Cerebellar cortex (tissue), 1 donor: Measurements from ENCODE around the gene SRRM4.
"Not testable (repeated sequence)": the region's sequence is repeated elsewhere in the genome, so short reads cannot be mapped to it uniquely, and the experiment has no call there.

ENCODE experiments used
- DNase-seq: peaks from one replicate; pipeline ENCODE4 v3.0.0-alpha.2; 2015; ENCODE audit warnings: low spot score

The SRRM4 gene

GRCh38 chr12:119069147-119069642, 87.9 kb downstream of the SRRM4 start:
- DNase-seq = no peak

GRCh38 chr12:119071176-119071575, 89.8 kb downstream of the SRRM4 start:
- no peak for DNase-seq

GRCh38 chr12:119071638-119072231, 90.4 kb downstream of the SRRM4 start:
- DNase-seq = no peak

GRCh38 chr12:119072440-119072839, 91.1 kb downstream of the SRRM4 start:
- no peak for DNase-seq

GRCh38 chr12:119075222-119075787, 94.0 kb downstream of the SRRM4 start:
- DNase-seq = no peak

GRCh38 chr12:119075918-119076317, 94.6 kb downstream of the SRRM4 start:
- DNase-seq = no peak

GRCh38 chr12:119079530-119079929, 98.2 kb downstream of the SRRM4 start:
- no peak for DNase-seq

GRCh38 chr12:119082016-119082415, 100.7 kb downstream of the SRRM4 start:
- DNase-seq = no peak

- peak; percentile 86 for DNase-seq
Observed at GRCh38 chr12:119082496-119082895, 101.2 kb downstream of the SRRM4 start.

- no peak for DNase-seq
Observed at GRCh38 chr12:119088685-119089379, 107.5 kb downstream of the SRRM4 start.

GRCh38 chr12:119089380-119090013, 108.2 kb downstream of the SRRM4 start:
- DNase-seq = no peak

GRCh38 chr12:119090276-119090675, 108.9 kb downstream of the SRRM4 start:
- DNase-seq = no peak

GRCh38 chr12:119090865-119091264, 109.5 kb downstream of the SRRM4 start:
- no peak for DNase-seq

- peak; percentile 31 for DNase-seq
Observed at GRCh38 chr12:119096429-119097202, 115.3 kb downstream of the SRRM4 start.

GRCh38 chr12:119100933-119101332, 119.6 kb downstream of the SRRM4 start:
- no peak for DNase-seq

- no peak for DNase-seq
Observed at GRCh38 chr12:119102274-119102673, 120.9 kb downstream of the SRRM4 start.

- no peak for DNase-seq
Observed at GRCh38 chr12:119102714-119103113, 121.4 kb downstream of the SRRM4 start.

GRCh38 chr12:119104969-119105368, 123.6 kb downstream of the SRRM4 start:
- not testable (repeated sequence) for DNase-seq

GRCh38 chr12:119113496-119113986, 132.2 kb downstream of the SRRM4 start:
- DNase-seq = no peak

GRCh38 chr12:119114294-119114693, 133.0 kb downstream of the SRRM4 start:
- no peak for DNase-seq

GRCh38 chr12:119115296-119115905, 134.1 kb downstream of the SRRM4 start:
- DNase-seq = peak; percentile 67
